NCI-H510A (cell line): Measurements from ENCODE around the gene ANKRD44.
"Not testable (repeated sequence)": the region's sequence is repeated elsewhere in the genome, so short reads cannot be mapped to it uniquely, and the experiment has no call there.

Source experiments
- DNase-seq: peaks from one replicate; lab custom pipeline; 2025; lab: John Stamatoyannopoulos, UW

The ANKRD44 gene

GRCh38 chr2:197310271-197310985, at the start of gene ANKRD44:
ANKRD44 (minus strand) TSS chr2:197310780; CDS start chr2:197310604, 176 bp downstream.
- DNase-seq, result peak; percentile 80

GRCh38 chr2:197359859-197360258, 49.3 kb upstream of the ANKRD44 start:
- DNase-seq, result no peak

- DNase-seq, result no peak
These were observed 48.4 kb upstream of the ANKRD44 start for GRCh38 chr2:197358931-197359330.

GRCh38 chr2:197357986-197358385, 47.4 kb upstream of the ANKRD44 start:
- DNase-seq, result no peak

- no peak for DNase-seq
These were observed 45.6 kb upstream of the ANKRD44 start for GRCh38 chr2:197356136-197356535.

- DNase-seq, result no peak
These were observed 43.6 kb upstream of the ANKRD44 start for GRCh38 chr2:197354169-197354558.

GRCh38 chr2:197353393-197354168, 43.0 kb upstream of the ANKRD44 start:
- no peak for DNase-seq

- DNase-seq, result no peak
These were observed 39.1 kb upstream of the ANKRD44 start for GRCh38 chr2:197349699-197350098.

- no peak for DNase-seq
These were observed 38.3 kb upstream of the ANKRD44 start for GRCh38 chr2:197348721-197349360.

GRCh38 chr2:197345846-197346370, 35.3 kb upstream of the ANKRD44 start:
- no peak for DNase-seq

GRCh38 chr2:197343968-197344367, 33.4 kb upstream of the ANKRD44 start:
- not testable (repeated sequence) for DNase-seq

- no peak for DNase-seq
These were observed 30.0 kb upstream of the ANKRD44 start for GRCh38 chr2:197340591-197340990.

- DNase-seq, result no peak
These were observed 29.1 kb upstream of the ANKRD44 start for GRCh38 chr2:197339496-197340220.

GRCh38 chr2:197339016-197339415, 28.4 kb upstream of the ANKRD44 start:
- DNase-seq, result no peak

GRCh38 chr2:197332641-197333040, 22.1 kb upstream of the ANKRD44 start:
- no peak for DNase-seq

GRCh38 chr2:197328461-197328860, 17.9 kb upstream of the ANKRD44 start:
- no peak for DNase-seq

GRCh38 chr2:197327472-197328098, 17.0 kb upstream of the ANKRD44 start:
- DNase-seq, result no peak

GRCh38 chr2:197327073-197327471, 16.5 kb upstream of the ANKRD44 start:
- DNase-seq, result no peak

GRCh38 chr2:197324801-197325200, 14.2 kb upstream of the ANKRD44 start:
- DNase-seq, result no peak

- DNase-seq, result no peak
These were observed 12.4 kb upstream of the ANKRD44 start for GRCh38 chr2:197322724-197323720.
